Measurements from ENCODE around the gene RFX1.
A peak's percentile ranks its signal among the peaks of the same experiment; 100 is the strongest.
"Not testable (repeated sequence)": the region's sequence is repeated elsewhere in the genome, so short reads cannot be mapped to it uniquely, and the experiment has no call there.

The RFX1 gene

DNA sequence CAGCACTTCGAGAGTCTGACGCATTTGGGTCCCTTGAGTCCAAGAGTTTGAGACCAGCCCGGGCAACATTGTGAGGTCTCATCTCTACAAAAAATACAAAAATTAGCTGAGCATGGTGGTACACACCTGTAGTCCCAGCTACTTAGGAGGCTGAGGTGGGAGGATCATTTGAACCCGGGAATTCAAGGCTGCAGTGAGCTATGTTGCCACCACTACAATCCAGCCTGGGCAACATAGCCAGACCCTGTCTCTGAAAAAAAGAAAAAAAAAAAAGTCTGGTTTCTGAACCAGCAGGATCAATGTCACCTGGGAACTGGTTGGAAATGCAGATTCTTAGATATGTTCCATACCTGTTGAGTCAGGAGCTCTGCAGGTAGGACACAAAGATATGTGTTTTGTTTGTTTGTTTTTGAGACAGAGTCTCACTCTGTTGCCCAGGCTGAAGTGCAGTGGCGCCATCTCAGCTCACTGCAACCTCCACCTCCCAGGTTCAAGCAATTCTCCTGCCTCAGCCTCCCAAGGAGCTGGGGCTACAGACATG, 20.6 kb upstream of the RFX1 start:
- not testable (repeated sequence) for DNase-seq

DNA sequence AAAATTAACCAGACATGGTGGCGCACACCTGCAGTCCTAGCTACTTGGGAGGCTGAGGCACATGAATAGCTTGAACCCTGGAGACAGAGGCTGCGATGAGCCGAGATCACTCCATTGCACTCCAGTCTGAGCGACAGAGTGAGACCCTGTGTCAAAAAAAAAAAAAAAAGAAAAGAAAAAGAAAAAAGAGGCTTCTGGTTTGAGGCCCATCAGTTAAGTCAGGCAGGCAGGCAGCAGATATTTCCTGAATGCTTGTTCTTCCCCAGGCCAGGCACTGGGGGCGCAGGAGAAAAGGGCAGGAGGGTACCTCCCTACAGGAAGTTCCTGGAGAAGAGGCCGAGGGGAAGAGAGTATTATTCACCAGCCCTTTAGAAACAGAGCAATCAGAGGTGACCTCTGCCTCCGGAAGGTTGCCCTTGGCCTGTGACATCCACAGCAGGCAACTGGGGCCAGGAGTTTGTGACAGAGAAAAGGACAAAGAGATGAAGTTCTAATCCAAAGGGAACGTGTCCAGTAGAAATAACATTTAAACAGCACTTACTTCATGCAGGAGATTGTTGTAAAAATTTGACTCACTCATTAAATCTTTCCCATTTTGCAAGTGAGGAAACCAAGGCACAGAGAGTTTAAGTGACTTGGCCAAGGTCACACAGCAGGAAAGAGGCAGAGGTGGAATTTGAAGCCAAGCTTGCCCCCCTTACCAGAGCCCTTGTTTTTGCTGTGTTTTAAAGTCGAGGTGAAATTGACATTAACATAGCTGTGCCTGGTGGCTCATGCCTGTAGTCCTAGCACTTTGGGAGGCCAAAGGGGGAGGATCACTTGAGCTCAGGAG, 17.5 kb upstream of the RFX1 start:
- peak in 1 of 2 experiments; percentile 44 for DNase-seq

DNA sequence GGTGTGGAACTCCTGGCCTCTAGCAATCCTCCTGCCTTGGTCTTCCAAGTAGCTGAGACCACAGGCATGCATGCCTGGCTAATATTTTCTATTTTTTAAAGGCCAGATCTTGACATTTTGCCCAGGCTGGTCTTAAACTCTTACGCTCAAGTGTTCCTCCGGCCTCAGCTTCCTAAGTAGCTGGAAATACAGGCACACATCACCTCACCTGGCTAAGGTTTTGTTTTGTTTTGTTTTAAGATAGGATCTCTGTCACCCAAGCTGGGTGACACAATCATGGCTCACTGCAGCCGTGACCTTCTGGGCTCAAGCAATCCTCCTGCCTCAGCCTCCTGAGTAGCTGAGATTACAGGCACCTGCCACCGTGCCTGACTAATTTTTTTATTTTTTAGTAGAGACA, 16.3 kb upstream of the RFX1 start:
- DNase-seq, result no peak

DNA sequence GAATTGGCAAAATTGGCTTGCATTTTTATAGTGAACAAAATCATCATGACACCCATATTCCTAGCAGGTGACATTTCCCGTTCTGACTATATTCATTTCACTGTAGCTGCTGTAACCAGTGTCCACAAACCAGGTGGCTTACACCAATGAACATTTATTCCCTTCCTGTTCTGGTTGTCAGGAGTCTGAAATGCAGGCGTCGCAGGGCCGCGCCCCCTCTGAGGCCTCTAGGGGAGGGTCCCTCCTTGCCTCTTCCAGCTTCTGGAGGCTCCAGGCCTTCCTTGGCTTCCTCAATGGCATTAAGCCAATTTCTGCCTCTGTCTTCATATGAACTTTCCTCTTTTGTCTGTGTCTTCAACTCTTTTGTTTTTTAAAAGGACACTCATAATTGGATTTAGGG, 15.4 kb upstream of the RFX1 start:
- DNase-seq, result no peak

DNA sequence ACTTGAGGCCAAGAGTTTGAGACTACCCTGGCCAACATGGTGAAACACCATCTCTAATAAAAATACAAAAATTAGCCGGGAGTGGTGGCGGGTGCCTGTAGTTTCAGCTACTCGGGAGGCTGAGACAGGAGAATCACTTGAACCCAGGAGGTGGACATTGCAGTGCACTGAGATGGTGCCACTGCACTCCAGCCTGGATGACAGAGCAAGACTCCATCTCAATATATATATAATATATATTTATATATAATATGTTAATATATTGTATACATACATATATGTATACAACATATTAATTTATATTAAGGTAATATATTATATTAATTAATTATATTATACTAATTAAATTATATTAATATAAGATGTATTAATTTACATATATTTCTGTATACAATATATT, 13.6 kb upstream of the RFX1 start:
- not testable (repeated sequence) for DNase-seq

DNA sequence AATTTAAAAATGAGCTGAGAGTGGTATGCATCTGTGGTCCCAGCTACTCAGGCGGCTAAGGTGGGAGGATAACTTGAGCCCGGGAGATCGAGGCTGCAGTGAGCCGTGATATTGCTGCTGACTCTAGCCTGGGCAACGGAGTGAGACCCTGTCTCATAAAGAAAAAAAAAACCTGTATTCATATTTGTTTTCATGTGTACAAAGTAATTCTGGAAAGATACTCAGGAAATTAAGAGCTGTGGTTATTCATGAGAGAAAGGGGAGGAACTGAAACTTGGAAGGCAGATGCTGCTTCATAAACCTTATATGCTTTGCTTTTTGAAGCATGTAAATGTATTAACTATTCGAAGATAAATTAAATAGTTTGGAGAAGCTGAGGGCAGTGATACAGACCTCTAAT, 13.0 kb upstream of the RFX1 start:
- no peak for DNase-seq

DNA sequence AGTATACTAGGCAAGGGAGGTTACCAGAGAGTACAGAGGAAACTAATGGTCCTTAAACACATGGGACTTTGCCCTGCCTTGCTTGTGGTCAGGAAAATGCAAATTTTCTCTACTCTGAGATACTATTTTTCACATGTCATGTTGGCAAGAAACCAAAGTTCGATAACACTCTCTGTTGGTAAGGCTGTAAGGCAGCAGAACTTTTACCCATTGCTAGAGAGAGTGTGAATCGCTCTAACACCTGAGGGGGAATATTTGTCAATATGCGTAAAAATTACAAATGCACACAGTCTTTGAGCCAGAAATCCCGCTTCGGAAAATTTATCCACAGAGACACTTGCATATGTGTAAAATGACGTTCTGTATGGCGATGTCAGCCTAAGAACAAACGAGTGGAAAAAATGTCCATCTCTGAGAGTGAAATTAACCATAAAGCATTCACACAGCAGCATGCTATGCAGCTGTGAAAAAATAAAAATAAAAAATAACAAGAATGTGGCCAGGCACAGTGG, 9.5 kb upstream of the RFX1 start:
- no peak for DNase-seq

DNA sequence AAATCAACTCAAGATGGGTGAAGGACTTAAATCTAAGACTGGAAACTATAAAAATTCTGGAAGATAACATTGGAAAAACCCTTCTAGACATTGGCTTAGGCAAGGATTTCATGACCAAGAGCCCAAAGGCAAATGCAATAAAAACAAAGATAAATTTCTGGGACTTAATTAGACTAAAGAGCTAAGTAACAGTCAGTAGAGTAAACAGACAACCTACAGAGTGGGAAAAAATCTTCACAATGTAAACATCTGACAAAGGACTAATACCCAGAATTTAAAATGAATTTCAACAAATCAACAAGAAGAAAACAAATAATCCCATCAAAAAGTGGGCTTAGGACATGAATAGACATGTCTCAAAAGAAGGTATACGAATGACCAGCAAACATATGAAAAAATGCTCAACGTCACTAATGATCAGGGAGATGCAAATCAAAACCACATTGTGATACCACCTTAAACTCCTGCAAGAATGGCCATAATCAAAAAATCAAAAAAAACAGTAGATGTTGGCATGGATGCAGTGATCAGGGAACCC, 6.3 kb upstream of the RFX1 start:
- no peak for DNase-seq

DNA sequence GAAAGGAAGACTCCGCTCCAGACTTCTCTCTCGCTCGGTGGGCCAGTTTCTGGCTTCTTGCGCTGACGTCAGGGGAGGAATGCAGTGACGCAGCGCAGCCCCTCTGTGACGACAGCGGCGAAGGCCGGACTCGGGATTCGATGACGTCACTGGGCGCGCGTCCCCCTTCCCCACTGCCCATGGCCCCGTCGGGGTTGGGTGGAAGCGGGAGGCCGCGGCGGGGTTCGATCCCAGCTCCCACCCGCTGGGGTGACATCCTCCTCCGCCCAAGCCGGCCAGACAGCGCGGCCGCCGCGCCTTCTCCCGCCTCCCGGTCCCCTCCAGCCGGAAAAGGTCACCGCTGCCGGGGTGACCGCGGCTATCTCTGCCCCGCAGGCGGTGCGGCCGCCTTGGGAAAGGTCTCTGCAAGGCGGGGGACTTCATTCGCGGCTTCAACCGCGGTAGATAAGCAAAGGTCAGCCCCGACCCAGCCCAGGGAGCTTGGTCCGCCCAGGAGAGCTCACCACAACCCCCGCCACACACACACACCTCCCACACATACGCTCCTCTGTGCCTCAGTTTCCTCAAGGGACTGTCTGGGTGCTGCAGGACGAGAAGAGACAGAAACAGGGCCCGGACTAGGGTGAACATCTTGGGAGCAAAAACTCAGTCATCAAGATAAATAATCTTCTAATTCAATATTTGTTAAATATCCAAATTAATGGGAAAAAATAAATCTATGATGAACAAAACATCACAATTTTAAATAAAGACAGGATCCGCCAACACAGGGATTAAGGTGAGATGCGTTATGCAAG, 844 bp upstream of the RFX1 start:
- no peak for DNase-seq

DNA sequence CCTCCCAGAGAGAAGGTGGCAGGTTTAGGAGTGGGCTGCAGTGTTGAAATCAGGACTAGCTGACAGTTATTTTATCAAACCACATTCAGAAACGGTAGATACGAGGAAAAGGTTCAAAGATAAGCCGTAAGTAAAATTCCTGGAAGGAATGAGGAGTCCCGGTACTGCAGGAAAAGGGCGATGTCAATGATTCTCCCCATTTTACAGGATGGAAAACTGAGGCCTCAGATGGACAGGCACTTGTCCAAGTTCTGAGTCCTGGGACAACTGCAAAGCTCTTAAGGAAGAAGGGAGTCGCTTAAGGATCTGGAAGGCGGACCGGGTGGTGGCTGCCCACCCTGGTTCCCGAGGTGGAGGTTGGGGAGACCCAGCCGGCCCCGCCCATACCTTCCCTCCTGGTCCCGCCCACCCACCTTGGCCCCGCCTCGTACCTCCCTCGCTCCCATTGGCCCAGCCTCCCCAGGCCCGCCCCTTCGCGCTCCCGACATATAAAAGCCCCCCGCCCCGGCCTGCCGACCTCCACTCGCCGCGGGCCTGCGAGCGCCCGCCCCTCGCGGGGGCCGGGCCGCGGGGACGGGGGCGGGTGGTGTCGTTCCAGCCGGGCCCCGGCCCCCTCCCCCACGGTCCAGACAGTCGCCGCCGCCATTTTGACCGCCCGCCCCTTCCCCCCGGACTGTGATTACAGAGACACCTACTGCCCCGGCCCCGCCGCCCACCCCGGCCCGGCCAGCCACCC, 603 bp downstream of the RFX1 start:
- DNase-seq, result peak; percentile 94

DNA sequence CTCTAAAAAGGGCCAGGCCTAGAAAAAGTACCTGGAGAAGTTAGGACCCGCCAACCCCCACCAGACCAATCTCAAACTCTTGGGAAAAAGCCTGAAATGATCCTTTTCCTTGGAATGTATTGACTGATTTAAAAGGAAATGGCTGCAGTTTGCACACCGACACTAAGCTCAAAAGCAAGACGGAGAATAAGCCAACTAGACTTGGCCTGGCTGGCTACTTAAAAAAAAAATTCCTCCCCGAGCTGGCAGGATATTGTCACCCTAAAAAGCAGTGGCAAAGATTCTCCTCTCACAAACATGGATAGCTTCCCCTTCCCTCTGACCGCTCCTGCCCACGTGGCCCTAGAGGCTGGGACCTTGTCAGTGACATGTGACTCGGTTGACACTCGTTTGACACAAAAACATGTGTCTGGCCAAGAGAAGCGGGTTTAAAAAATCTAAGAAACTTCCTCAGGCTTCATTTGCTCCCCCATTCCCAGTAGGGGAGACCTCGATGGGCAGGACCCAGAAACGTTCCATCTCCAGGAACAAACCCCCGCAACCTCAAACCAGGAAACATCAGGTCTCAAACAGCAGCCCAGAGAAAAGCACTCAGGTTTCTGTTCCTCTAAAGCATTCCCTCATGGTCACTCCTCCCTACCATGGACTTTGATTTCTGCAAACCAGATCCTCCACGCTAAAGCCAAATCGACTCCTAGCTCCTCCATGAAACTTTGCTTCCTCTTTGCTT, 1.3 kb downstream of the RFX1 start:
- peak in 1 of 2 experiments; percentile 41 for DNase-seq

DNA sequence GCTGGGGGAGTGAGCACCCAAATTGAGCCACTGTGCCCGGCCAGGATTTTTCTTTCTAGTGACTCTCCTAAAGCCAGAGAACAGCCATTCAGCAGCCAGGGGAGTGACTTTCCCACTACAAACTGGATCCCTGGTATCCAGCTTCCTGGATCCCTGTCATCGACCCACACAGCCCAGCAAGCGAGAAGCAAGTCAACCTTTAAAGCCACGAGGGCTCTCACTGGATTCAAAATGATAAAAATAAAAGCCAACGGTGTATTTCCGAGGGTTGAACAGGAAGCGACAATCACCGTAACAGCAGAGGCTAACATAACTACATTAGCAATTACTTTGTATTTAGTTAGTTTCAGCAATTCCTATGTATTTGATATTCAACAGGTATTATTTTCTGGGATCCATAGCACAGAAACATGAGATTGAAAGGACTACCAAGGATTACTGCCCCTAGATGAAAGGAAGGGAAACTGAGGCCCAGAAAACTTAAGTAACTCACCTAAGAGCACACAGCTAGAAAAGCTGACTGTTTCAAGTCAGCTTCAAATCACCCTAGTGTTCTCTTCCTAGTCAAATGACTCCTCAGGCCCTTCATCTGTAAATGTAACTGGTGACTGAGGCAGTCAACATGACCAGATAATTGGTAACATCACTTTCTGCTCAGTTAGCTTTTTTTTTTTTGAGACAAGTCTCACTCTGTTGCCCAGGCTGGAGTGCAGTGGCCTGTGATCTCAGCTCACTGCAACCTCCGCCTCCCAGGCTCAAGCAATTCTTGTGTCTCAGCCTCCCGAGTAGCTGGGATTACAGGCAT, 2.7 kb downstream of the RFX1 start:
- peak; percentile 46 to 47 for DNase-seq

DNA sequence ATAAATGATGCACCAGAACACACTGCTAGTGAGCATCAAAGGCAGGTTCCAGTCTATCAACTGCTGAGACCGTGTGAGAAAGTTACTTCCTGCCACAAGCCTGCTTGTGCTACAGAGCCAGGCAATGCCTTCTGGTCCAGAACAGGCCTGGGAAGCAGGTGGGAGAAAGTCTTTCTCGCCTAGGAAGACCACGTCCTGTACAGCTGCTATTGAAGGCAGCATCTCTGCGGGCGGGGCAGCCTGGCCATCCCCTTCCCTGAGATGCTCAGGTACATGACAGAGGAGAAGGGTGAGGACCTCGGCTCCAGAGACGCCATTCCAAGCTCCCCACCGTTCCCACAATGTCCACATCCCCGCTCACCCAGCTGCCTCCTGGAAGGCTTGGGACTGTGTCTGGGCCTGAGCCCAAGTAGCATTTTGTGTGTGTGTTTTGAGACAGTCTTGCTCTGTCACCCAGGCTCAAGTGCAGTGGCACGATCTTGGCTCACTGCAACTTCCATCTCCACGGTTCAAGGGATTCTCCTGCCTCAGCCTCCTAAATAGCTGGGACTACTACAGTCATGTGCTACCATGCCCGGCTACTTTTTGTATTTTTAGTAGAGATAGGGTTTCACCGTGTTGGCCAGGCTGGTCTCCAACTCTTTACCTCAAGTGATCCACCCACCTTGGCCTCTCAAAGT, 3.4 kb downstream of the RFX1 start:
- DNase-seq, result peak; percentile 55 to 57

DNA sequence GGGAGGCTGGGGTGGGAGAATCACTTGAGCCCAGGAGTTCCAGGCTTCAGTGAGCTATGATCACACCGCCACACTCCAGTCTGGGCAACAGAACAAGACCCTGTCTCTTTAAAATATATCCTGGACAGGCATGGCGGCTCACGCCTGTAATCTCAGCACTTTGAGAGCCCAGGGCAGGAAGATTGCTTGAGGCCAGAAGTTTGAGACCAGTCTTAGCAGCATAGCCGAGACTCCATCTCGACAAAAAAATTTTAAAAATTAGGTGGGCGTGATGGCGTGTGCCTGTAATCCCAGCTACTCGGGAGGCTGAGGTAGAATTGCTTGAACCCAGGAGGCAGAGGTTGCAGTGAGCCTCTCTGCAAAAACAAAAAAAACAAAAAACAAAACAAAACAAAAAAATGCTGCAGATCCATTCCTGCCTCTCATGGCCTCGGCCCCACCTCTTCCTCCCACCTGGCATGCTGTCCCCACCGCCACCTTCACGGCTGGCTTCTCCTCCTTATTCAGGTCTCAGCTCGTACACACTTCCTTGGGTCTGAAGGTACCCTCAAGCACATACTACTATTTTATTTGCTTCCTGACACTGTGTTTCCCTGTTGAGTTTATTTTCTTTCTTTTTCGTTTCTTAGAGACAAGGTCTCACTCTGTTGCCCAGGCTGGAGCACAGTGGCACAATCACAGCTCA, 5.3 kb downstream of the RFX1 start:
- DNase-seq, result no peak

DNA sequence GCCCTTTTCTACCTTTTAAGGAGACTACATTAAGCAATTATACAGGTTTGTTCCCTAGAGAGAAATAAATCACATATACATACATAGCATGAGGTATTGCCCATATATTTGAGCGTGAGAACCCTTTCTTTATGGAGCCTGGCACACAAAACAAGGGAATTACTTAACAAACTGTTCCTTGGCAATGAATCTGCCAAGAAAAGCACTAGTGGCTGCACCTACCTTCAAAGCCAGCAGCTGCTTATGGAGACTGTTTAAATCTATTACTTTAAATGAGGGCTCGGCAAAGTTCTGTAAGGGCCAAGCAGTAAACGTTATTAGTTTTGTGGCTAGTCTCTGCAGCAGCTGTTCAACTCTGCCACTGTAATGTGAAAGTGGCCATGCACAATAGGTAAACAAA, 7.0 kb downstream of the RFX1 start:
- DNase-seq, result no peak

DNA sequence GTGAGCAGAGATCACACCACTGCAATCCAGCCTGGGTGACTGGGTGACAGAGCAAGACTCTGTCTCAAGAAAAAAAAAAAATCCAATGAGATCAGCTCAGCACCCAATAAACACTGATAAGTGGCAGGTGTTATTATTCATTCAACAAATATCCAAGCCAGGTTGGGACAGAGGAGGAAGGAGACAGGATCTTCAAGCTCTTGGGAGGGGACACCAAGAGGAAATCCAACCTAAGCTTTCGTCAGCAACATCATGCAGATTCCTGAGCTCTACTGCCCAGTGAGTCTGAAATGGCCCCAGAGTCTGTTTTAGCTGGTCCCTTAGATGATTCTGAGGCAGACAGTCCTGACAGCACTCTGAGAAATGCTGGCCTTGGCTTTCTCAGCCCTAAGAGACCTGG, 7.7 kb downstream of the RFX1 start:
- no peak for DNase-seq

DNA sequence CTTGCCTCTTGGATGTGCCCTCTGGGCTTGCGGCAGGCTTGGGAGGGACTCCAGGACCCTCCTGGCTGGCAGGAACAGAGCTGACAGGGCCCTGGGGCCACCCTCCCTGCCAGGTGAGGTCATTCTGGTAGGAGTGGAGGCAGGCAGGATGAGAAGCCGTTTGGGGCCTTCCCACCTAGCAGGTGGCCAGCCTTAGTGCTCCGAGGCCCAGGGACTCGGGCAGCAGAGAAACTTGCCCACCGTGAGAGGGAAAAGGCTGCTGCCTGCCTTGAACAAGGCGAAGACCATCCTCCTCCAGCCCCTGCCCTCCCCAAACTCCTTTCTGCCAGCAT, 8.5 kb downstream of the RFX1 start:
- no peak for DNase-seq

DNA sequence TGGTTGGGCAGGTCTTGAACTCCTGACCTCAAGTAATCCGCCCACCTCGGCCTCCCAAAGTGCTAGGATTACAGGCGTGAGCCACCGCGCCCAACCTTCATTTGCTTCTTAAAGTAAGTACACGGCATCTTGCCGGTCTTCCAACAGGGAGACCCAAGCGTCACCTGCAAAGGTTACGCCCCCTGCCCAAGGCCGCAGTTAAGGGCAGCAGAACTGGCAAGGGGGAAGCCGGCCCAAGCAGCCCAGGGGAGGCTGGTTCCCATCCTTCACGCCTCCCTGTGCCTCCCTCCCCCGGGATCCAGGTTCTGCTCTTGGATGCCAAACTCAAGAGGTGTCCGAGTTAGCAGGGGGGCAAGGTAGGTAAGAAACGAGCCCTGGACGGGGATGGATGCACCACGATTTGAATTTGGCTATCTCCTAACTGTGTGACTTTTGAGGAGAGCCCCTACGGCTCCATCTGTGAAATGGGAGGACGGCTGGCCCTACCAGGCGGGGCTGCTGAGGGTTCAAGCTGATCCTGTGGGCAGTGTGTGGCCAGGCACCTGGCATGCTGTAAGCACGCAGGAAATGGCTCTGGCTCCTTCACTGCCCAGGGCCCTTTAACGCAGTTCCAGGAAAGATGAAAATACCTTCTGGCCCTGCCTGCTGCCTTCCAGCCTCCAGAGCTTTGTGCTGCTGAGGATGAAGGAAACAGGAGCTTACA, 9.0 kb downstream of the RFX1 start:
- no peak for DNase-seq
